H1 (cell line): ENCODE measurements around the gene ANKS1B. TPM values are rescaled to one million over a fixed set of nuclear protein-coding genes. Genes with fewer than 3 reads are reported as not detected.

ENCODE experiments used
- CTCF ChIA-PET: fragments of 300-600 bp; sonication (Branson Sonifier 250); formaldehyde crosslinking; loops from one replicate; lab custom pipeline; 2021; ENCODE audit not compliant: partially characterized antibody; lab: Charles Lee
- POLR2A ChIA-PET: fragments of 300-600 bp; sonication (Branson Sonifier 250); formaldehyde crosslinking; loops from one replicate; lab custom pipeline; 2021; ENCODE audit warnings: inconsistent platforms; ENCODE audit not compliant: partially characterized antibody; lab: Charles Lee
- DNase-seq, 2 experiments: peaks; one replicate each; pipeline versions ENCODE4 v3.0.0 to v3.0.0-alpha.2; 2010 to 2022; ENCODE audit warnings: low spot score in 2 of 2, low read depth in 1 of 2, mixed read lengths in 1 of 2
- FAIRE-seq: peaks from 2 replicates; lab custom pipeline; 2011; peaks lifted over from hg19 to GRCh38; lab: Jason Lieb, UNC
- H2AFZ ChIP-seq: 2 replicates; pipeline ENCODE4 v1.8.1; 2012; ENCODE audit warnings: low read length, inconsistent platforms
- H2AK5ac ChIP-seq: 2 replicates; pipeline ENCODE4 v1.6.1; 2013; ENCODE audit warnings: low read depth, low read length
- H2BK120ac ChIP-seq: replicated peaks from 2 replicates; pipeline ENCODE3; 2013; ENCODE audit warnings: low read depth, low read length, inconsistent platforms
- H2BK12ac ChIP-seq: 2 replicates; pipeline ENCODE4 v1.6.1; 2013; ENCODE audit warnings: low read depth, low read length
- H2BK15ac ChIP-seq: 2 replicates; pipeline ENCODE4 v1.6.1; 2013; ENCODE audit warnings: low read length
- H2BK20ac ChIP-seq: 2 replicates; pipeline ENCODE4 v1.6.1; 2013; ENCODE audit warnings: low read length
- H2BK5ac ChIP-seq: 2 replicates; pipeline ENCODE4 v1.6.1; 2013; ENCODE audit warnings: low read depth, low read length
- H3K14ac ChIP-seq: 2 replicates; pipeline ENCODE4 v1.6.1; 2013; ENCODE audit warnings: inconsistent platforms; ENCODE audit not compliant: insufficient read length
- H3K18ac ChIP-seq: 2 replicates; pipeline ENCODE4 v1.6.1; 2013; ENCODE audit warnings: low read length; ENCODE audit errors: extremely low read depth
- H3K23ac ChIP-seq: 2 replicates; pipeline ENCODE4 v1.6.1; 2013; ENCODE audit warnings: inconsistent platforms; ENCODE audit not compliant: insufficient read length
- H3K23me2 ChIP-seq: 2 replicates; pipeline ENCODE4 v1.6.1; 2013; ENCODE audit warnings: low read depth, low read length
- H3K27ac ChIP-seq: 2 replicates; pipeline ENCODE4 v1.6.1; 2011; ENCODE audit warnings: low read depth, low read length, inconsistent platforms
- H3K27me3 ChIP-seq, 4 experiments: replicated peaks in 1 of 4; 1 replicate in 1 of 4; 2 replicates in 3 of 4; pipeline versions ENCODE4 v1.6.1 to v1.8.1; 2011 to 2013; ENCODE audit warnings: low read length in 3 of 4, mild to moderate bottlenecking in 3 of 4, inconsistent platforms in 2 of 4, mixed read lengths in 2 of 4, moderate library complexity in 1 of 4; ENCODE audit not compliant: control insufficient read depth in 3 of 4, insufficient read depth in 3 of 4; ENCODE audit errors: extremely low read depth in 1 of 4
- H3K36me3 ChIP-seq, 4 experiments: 2 replicates each; pipeline versions ENCODE4 v1.6.1 to v1.8.1; 2011 to 2013; ENCODE audit warnings: mild to moderate bottlenecking in 4 of 4, low read length in 3 of 4, moderate library complexity in 2 of 4, control low read depth in 1 of 4, inconsistent platforms in 1 of 4; ENCODE audit not compliant: insufficient read depth in 4 of 4, control insufficient read depth in 2 of 4
- H3K4ac ChIP-seq: replicated peaks from 2 replicates; pipeline ENCODE3; 2013; ENCODE audit warnings: low read length, low read depth, mixed read lengths, inconsistent platforms; ENCODE audit not compliant: insufficient read length
- H3K4me1 ChIP-seq, 4 experiments: replicated peaks in 1 of 4; 1 replicate in 1 of 4; 2 replicates in 3 of 4; pipeline versions ENCODE4 v1.6.1 to v1.8.1; 2011 to 2013; ENCODE audit warnings: low read length in 3 of 4, inconsistent platforms in 2 of 4, mixed read lengths in 1 of 4; ENCODE audit not compliant: insufficient read depth in 4 of 4, control insufficient read depth in 3 of 4
- H3K4me2 ChIP-seq, 2 experiments: 2 replicates each; pipeline versions ENCODE4 v1.6.1 to v1.8.1; 2011 to 2013; ENCODE audit warnings: low read depth in 2 of 2, low read length in 2 of 2, control low read depth in 1 of 2, inconsistent platforms in 1 of 2, mild to moderate bottlenecking in 1 of 2; ENCODE audit not compliant: insufficient read depth in 1 of 2
- H3K4me3 ChIP-seq, 4 experiments: fragments of 200-600, 300-600 bp in 1 of 4; sonication (generic), shearing (Covaris generic), sonication (Bioruptor Twin) in 1 of 4; 2 replicates each; pipeline versions ENCODE4 v1.5.1 to v1.8.1; 2011 to 2016; ENCODE audit warnings: low read length in 4 of 4, low read depth in 3 of 4, control low read depth in 2 of 4, inconsistent platforms in 2 of 4, mild to moderate bottlenecking in 2 of 4, mixed read lengths in 1 of 4, moderate library complexity in 1 of 4; ENCODE audit not compliant: insufficient read depth in 2 of 4; ENCODE audit errors: extremely low read depth in 1 of 4
- H3K56ac ChIP-seq: replicated peaks from 2 replicates; pipeline ENCODE3; 2013; ENCODE audit warnings: low read depth, mild to moderate bottlenecking, mixed read lengths, low read length, inconsistent platforms; ENCODE audit not compliant: insufficient read length
- H3K79me1 ChIP-seq: 2 replicates; pipeline ENCODE4 v1.6.1; 2013; ENCODE audit warnings: low read depth, low read length, control low read depth
- H3K79me2 ChIP-seq, 2 experiments: 2 replicates each; pipeline versions ENCODE4 v1.6.1 to v1.8.1; 2012 to 2013; ENCODE audit warnings: low read length in 2 of 2, mild to moderate bottlenecking in 2 of 2, inconsistent platforms in 1 of 2; ENCODE audit not compliant: insufficient read depth in 2 of 2, control insufficient read depth in 1 of 2
- H3K9ac ChIP-seq, 4 experiments: replicated peaks in 1 of 4; 1 replicate in 1 of 4; 2 replicates in 3 of 4; pipeline versions ENCODE4 v1.6.1 to v1.8.1; 2011 to 2013; ENCODE audit warnings: low read depth in 3 of 4, low read length in 3 of 4, control low read depth in 2 of 4, mild to moderate bottlenecking in 2 of 4, moderate library complexity in 2 of 4, inconsistent platforms in 1 of 4; ENCODE audit errors: extremely low read depth in 1 of 4
- H3K9me3 ChIP-seq, 2 experiments: 2 replicates each; pipeline versions ENCODE4 v1.6.1 to v1.8.1; 2012 to 2013; ENCODE audit warnings: mild to moderate bottlenecking in 2 of 2, moderate library complexity in 2 of 2, control low read depth in 1 of 2, inconsistent platforms in 1 of 2, low read depth in 1 of 2, low read length in 1 of 2, mixed read lengths in 1 of 2; ENCODE audit not compliant: insufficient read depth in 2 of 2
- H4K20me1 ChIP-seq, 2 experiments: replicated peaks in 1 of 2; 2 replicates each; pipeline versions ENCODE3 to v1.8.1; 2011 to 2013; ENCODE audit warnings: inconsistent platforms in 2 of 2, low read length in 2 of 2, mild to moderate bottlenecking in 1 of 2; ENCODE audit not compliant: insufficient read depth in 2 of 2, control insufficient read depth in 1 of 2
- H4K5ac ChIP-seq: 2 replicates; pipeline ENCODE4 v1.6.1; 2013; ENCODE audit warnings: low read length, low read depth, mixed read lengths, inconsistent platforms; ENCODE audit not compliant: insufficient read length
- H4K8ac ChIP-seq: 2 replicates; pipeline ENCODE4 v1.8.0; 2013; ENCODE audit warnings: mild to moderate bottlenecking, moderate library complexity, low read length, inconsistent platforms; ENCODE audit not compliant: insufficient read depth; ENCODE audit errors: extremely low read depth
- H4K91ac ChIP-seq: replicated peaks from 2 replicates; pipeline ENCODE3; 2013; ENCODE audit warnings: low read length, mixed read lengths, inconsistent platforms; ENCODE audit not compliant: insufficient read length
- BRCA1 ChIP-seq: IDR thresholded peaks from 2 replicates; pipeline ENCODE4 v1.6.1; 2012; ENCODE audit warnings: low read depth, low read length, improper control_type of control experiment
- CBX5 ChIP-seq: fragments of 300-800, 300-1000 bp; sonication (generic); IDR thresholded peaks from 2 replicates; pipeline ENCODE4 v1.7.1; 2016; ENCODE audit warnings: antibody characterized with exemption, low read length, low read depth
- CHD1 ChIP-seq: IDR thresholded peaks from 2 replicates; pipeline ENCODE4 v1.6.1; 2012; ENCODE audit warnings: low read depth, low read length, improper control_type of control experiment
- FOSL1 ChIP-seq: IDR thresholded peaks from 2 replicates; pipeline ENCODE4 v1.6.1; 2011; ENCODE audit warnings: mild to moderate bottlenecking, low read depth, low read length, moderate library complexity; ENCODE audit not compliant: insufficient read depth
- GABPA ChIP-seq: IDR thresholded peaks from 2 replicates; pipeline ENCODE4 v1.6.1; 2011; ENCODE audit warnings: mild to moderate bottlenecking, low read length, moderate library complexity, borderline replicate concordance; ENCODE audit not compliant: insufficient read depth
- HDAC6 ChIP-seq: IDR thresholded peaks from one replicate; pipeline ENCODE4 v1.7.1; 2012; ENCODE audit warnings: low read depth, mild to moderate bottlenecking, inconsistent platforms, low read length, moderate library complexity
- NRF1 ChIP-seq: IDR thresholded peaks from 2 replicates; pipeline ENCODE4 v1.6.1; 2011; ENCODE audit warnings: mild to moderate bottlenecking, low read depth, low read length, improper control_type of control experiment
- SAP30 ChIP-seq: fragments of 300-600 bp; sonication (generic); IDR thresholded peaks from 2 replicates; pipeline ENCODE4 v1.7.1; 2012; ENCODE audit warnings: low read length, moderate library complexity, mild to moderate bottlenecking, inconsistent platforms; ENCODE audit not compliant: insufficient read depth, insufficient replicate concordance
- SIRT6 ChIP-seq: IDR thresholded peaks from one replicate; pipeline ENCODE4 v1.7.1; 2012; ENCODE audit warnings: low read length, inconsistent platforms
- SUZ12 ChIP-seq: fragments of 200-600 bp; sonication (generic); IDR thresholded peaks from 2 replicates; pipeline ENCODE4 v1.6.1; 2012; ENCODE audit warnings: mild to moderate bottlenecking, inconsistent platforms, low read length, moderate library complexity, mixed read lengths
- TAF7 ChIP-seq: optimal IDR thresholded peaks from 2 replicates; pipeline ENCODE3; 2011; ENCODE audit warnings: low read depth, mild to moderate bottlenecking, inconsistent platforms, low read length, moderate library complexity, borderline replicate concordance
- TBP ChIP-seq: IDR thresholded peaks from 2 replicates; pipeline ENCODE4 v1.6.1; 2011; ENCODE audit warnings: low read depth, low read length, improper control_type of control experiment
- WGBS, 2 experiments: shearing (Covaris generic) in 1 of 2; methylation state at CpG; one replicate each; pipeline versions ENCODE4 v1.1.6 to v1.1.7; 2013 to 2015; ENCODE audit warnings: low lambda C conversion rate in 2 of 2, mixed read lengths in 2 of 2, inconsistent platforms in 1 of 2, low coverage in 1 of 2, missing lambda C conversion rate in 1 of 2; ENCODE audit not compliant: insufficient replicate concordance in 2 of 2, insufficient coverage in 1 of 2, insufficient read length in 1 of 2; ENCODE audit errors: extremely low coverage in 1 of 2, missing lambda C conversion rate in 1 of 2; 5-methylcytosine and 5-hydroxymethylcytosine counted together
- polyA plus RNA-seq, 7 experiments: library from polyadenylated mRNA; depleted of rRNA in 3 of 7; stranded (reverse) in 5 of 7; unstranded in 2 of 7; fragments of >200 nt in 5 of 7; fragments of 200-250 nt in 2 of 7; gene quantifications; 1 replicate in 5 of 7; 2 replicates in 1 of 7; 4 replicates in 1 of 7; pipeline versions ENCODE4 v1.2.1 to v1.2.3, GENCODE V29; 2011 to 2013; ENCODE audit warnings: missing spikeins in 2 of 7, mixed read lengths in 2 of 7
- total RNA-seq: library from RNA; stranded (reverse); fragmentation: NEBNext Ultra II Directional; extraction: Animal tissue kit (Norgen Biotek cat#: 25700); gene quantifications from 2 replicates; pipeline ENCODE4 v1.2.1, GENCODE V29; 2021

The ANKS1B gene
- total and polyA plus RNA-seq, 2 of the 8 experiments (the other 6 are each of a cell fraction or from before 2014, with no cell fraction given): 2.7 to 6.1 TPM

DNA sequence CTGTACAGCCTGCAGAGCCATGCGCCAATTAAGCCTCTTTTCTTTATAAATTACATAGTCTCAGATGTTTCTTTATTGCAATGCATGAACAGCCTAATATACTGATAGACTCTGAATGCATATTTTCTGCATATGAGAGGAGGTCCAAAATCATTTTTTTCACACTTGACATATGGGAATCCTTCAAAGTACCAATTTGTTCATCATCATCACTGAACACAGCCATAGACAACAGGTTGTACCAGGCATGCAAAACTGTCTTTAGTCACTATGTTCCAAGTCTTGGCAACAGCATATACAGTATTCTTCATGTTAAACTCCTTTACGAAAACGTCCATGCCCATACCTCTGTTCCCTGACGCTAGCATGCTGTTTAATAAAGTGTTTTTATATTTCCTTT is 807.9 kb downstream of the ANKS1B start:
- no peak overlapping the region for H3K56ac ChIP-seq
- POLR2A ChIA-PET: no interaction called here
- no peak overlapping the region for H3K27ac ChIP-seq
- 89% methylated on average over 4 of the region's 4 CpGs; no CpG with 5 or more reads in 1 of the 2 experiments for WGBS, 2 experiments
- H2BK120ac ChIP-seq: no peak overlapping the region
- DNase-seq (no peak), FAIRE-seq (no peak)
- H3K18ac ChIP-seq: no peak overlapping the region
- no peak overlapping the region for H3K4me3 ChIP-seq
- no peak overlapping the region for H3K9ac ChIP-seq
- no peaks in the 10 kb centered on the region for H3K9me3 ChIP-seq
- no peak overlapping the region for H2BK20ac ChIP-seq
- H2BK5ac ChIP-seq: no peak overlapping the region
- no peak overlapping the region for H2AK5ac ChIP-seq
- no peaks in the 10 kb centered on the region for H3K36me3 ChIP-seq
- H3K23ac ChIP-seq: no peak overlapping the region
- H4K5ac ChIP-seq: no peak overlapping the region
- no peak overlapping the region for H3K14ac ChIP-seq
- CTCF ChIA-PET: interaction anchor here (1.7 kb wide), 1 partner anchor 132 kb away, joined by 3 read pairs; no protein-coding TSS in a partner anchor
- H4K91ac ChIP-seq: no peak overlapping the region
- H4K8ac ChIP-seq: no peak overlapping the region
- H3K4me1 ChIP-seq: no peaks in the 10 kb centered on the region
- no peak overlapping the region for H2BK15ac ChIP-seq
- H2BK12ac ChIP-seq: no peak overlapping the region
- H3K79me2 ChIP-seq: no peaks in the 10 kb centered on the region
- no peaks in the 10 kb centered on the region for H4K20me1 ChIP-seq
- H3K23me2 ChIP-seq: no peaks in the 10 kb centered on the region
- H3K4me2 ChIP-seq: no peak overlapping the region
- H3K79me1 ChIP-seq: no peaks in the 10 kb centered on the region
- H2AFZ ChIP-seq: no peak overlapping the region
- no peak overlapping the region for H3K4ac ChIP-seq
- H3K27me3 ChIP-seq: no peaks in the 10 kb centered on the region
- TF ChIP-seq TAF7: no peak
- no peak for TF ChIP-seq BRCA1
- TF ChIP-seq SUZ12: no peak
- no peak for TF ChIP-seq CBX5
- TF ChIP-seq HDAC6: no peak
- no peak for TF ChIP-seq CHD1
- no peak for TF ChIP-seq NRF1
- TF ChIP-seq FOSL1: no peak
- no peak for TF ChIP-seq TBP
- no peak for TF ChIP-seq GABPA
- no peak for TF ChIP-seq SIRT6
- TF ChIP-seq SAP30: no peak
